GM21737 (cell line): ENCODE results near the gene ITCH.

Source experiments
- ATAC-seq: cut with Tn5 transposase; IDR thresholded peaks from one replicate; pipeline ENCODE4 v1.9.1; 2021; ENCODE audit warnings: mild to moderate bottlenecking, moderate library complexity; ENCODE audit not compliant: unreplicated experiment

Gene ITCH

DNA sequence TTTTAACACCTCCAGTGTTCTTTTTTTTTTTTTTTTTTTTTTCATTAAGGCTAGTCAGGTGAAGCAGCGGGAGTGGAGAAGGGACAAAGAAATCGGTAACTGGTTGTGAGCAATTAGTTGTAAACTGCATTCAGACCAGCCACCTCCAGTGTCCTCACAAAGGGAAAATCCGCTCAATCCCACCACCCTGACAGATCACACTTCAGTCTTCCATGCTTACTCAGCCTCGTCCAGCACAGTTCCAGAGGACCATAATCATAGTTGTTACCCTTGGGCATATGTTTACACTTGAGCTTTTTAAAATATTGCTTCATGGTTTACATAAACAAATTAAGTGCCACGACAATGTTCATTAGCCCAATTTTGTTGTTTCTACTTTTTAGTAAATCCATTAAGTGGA lies 163.4 kb downstream of the ITCH start:
- ATAC-seq, result no peak

DNA sequence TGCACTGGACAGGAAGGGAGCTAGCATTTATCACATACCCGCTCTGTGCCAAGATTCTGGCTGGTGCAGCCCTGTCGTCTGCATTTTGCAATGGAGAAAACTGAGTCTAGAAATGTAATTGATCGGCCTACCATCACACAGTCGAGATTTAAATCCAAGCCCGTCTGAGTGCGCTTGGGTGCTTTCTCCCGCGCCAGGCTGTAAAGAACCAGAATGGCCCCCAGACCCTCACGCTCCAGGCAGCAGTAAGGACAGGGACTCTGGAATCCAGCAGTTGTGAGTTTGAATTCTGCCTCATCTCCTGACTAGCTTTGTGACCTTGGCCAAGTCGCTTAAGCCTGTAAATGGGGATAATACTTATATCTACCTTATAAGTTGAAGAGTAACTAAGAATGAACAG lies 163.9 kb downstream of the ITCH start:
- no peak for ATAC-seq

DNA sequence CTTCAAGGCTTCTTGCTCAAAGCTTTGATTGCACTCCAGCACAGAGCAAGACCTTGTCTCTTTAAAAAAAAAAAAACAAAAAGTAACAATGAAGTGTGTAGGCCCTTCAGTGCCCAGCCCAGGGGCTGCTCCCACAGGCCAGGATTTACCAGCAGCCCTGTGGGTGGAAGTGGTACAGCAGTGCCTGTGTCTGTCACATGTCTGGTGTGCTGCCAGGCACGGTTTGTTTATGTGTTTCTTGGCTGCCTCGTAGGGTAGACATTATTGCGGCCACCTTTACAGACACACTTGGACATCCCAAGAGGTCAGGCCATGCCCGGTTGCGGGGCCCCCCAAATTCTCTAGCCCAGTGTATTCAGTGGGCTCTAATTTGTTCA lies 165.8 kb downstream of the ITCH start:
- no peak for ATAC-seq

- no peak for ATAC-seq
Measured at GRCh38 chr20:34529742-34530141, 166.7 kb downstream of the ITCH start.

DNA sequence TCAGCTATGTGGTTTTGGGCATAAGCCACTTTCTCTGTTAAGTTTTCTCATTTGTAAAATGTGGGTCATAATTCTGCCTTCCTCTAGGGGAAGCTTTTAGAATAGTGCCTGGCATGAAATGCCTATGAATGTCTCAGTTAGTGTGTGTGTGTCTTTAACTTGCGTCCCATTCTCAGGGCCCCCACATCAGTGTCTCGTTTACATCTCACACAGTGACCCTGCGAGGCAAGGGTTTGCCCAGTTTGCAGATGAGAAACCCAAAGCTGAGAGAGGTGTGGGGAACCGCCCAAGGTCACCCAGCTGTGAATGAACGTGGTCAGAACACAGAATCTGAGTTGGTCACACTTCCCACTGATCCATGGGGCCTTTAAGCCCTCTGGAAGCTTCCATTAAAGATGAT lies 167.3 kb downstream of the ITCH start:
- no peak for ATAC-seq

GRCh38 chr20:34531608-34532265 lies 168.7 kb downstream of the ITCH start:
- ATAC-seq, result no peak

- no peak for ATAC-seq
Measured at GRCh38 chr20:34532320-34532719, 169.2 kb downstream of the ITCH start.

DNA sequence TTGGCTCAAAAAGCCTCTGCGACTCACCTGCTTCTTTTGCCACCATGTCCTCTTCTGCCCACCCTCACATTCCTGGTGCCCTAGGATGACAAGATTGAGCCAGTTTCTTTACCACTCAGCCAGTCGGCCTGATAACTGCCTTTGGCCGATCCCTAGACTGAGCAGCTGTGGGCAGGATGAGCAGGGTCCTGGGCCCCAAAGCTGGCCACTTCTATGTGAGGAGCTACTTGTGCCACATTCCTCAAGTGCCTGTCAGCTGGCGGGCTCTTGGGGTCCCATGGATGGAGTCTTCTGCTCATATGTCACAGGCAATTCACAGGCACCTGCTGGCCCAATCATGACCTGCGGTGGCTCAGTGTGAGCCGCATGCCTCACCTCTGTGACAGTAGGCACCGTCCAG lies 169.7 kb downstream of the ITCH start:
- no peak for ATAC-seq

DNA sequence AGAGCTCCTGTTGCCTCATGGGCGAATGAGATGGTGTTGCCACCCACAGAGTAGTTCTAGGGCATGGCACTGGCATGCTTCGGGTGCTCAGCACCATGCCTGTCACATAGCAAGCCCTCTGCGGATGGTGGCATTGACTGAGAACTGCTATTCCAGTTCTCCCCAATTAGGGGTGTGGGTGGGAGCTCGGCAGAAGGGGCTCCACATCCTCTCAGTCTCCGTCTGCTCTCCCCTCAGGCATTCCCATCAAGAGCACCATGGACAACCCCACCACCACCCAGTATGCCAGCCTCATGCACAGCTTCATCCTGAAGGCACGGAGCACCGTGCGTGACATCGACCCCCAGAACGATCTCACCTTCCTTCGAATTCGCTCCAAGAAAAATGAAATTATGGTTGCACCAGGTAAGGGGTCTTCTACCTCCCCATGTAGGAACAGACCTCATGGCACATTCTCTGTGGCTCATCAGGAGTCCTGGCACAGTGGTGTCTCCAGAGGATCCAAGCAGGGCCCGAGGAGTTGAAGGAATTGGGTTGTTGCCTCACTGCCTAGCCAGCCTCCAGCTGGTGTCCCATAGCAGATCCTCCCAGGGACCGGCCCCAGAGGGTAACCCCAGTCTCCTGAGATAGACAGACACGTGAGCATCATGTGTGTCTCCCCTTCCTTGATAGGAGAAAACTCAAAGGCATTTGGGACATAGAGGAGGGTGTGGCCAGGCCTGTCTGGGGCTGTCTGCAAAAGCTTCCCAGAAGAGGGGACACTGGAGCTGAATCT lies 171.5 kb downstream of the ITCH start:
- ATAC-seq, result no peak

GRCh38 chr20:34535301-34535840 lies 172.3 kb downstream of the ITCH start:
- no peak for ATAC-seq

DNA sequence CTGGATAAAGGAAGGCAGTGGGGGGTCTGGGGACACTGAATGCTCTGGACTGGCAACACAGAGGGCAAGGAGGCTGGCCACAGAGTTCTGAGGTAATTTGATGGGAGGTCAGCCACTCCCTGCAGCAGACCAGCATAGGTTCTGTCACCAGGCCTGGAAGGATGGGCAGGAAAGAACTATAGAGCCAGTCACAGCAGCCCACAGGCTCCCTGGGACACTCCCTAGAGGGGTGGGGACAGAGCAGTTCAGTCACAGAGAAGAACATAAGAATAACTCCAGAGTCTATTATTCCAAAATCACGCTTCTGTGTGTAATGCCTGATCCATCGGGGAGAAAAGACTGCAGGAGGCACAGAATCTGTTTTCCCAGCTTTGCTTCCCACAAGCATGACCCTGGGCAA lies 172.8 kb downstream of the ITCH start:
- no peak for ATAC-seq

DNA sequence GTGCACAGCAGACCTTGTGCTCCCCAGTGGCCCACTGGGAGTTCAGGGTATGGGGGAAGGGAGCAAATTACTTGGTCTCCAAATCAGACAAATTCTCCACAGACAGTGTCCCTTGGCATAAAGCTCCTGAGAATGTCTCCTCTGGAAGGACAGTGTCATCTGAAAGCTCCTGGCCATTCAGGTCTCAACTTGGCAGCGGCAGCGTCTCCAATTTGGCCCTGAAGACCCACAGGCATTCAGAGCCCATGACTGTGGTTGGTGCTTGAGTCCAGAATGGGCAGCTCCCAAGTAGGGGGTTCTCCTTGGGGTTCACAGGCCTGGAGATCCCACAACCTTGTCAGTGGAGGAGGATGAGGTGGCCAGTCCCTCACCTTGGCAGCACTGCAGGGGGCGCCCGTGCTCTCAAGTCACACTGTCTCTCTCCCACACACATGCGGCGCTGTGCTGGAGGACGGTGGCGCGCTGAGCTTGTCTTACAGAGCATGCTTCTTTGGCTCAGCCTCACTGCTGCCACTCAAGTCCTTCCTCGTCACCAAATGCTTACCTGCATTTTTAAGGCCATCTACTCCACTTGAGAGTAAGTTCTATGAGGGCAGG lies 173.8 kb downstream of the ITCH start:
- no peak for ATAC-seq

DNA sequence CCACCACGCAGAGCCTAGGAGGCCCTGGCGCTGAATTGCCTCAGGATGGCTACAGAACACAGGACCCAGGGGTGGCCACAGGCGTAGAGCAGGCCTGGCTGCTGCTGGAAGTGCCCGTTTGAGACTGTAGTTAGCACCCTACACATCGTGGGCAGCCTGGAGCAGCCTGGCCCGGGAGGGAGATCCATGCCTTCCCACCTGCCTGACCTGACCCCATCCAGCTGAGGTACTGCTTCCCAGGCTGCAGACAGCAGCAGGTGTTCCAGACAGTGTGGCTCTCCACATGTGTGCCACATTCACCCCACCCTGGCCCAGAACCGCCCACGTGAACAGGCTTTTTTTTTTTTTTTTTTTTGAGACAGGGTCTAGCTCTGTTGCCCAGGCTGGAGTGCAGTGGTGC lies 174.6 kb downstream of the ITCH start:
- no peak for ATAC-seq

GRCh38 chr20:34538671-34539123 lies 175.6 kb downstream of the ITCH start:
- no peak for ATAC-seq

DNA sequence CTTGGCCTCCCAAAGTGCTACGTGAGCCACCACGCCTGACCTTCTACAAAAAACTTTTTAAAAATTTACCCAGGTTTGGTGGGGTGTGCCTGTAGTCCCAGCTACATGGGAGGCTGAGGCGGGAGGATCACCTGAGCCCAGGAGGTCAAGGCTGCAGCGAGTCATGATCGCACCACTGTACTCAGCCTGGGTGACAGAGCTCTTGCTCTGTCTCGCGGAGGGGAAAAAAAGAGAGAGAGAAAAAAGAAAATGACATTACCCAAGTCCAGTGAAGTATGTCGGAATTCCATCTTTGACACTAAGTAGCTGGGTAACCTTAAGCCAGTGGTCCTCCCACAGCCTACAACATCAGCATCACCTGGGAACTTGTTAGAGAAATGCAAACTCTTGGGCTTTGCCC lies 176.7 kb downstream of the ITCH start:
- no peak for ATAC-seq

GRCh38 chr20:34540596-34541263 lies 177.7 kb downstream of the ITCH start:
- ATAC-seq, result no peak

DNA sequence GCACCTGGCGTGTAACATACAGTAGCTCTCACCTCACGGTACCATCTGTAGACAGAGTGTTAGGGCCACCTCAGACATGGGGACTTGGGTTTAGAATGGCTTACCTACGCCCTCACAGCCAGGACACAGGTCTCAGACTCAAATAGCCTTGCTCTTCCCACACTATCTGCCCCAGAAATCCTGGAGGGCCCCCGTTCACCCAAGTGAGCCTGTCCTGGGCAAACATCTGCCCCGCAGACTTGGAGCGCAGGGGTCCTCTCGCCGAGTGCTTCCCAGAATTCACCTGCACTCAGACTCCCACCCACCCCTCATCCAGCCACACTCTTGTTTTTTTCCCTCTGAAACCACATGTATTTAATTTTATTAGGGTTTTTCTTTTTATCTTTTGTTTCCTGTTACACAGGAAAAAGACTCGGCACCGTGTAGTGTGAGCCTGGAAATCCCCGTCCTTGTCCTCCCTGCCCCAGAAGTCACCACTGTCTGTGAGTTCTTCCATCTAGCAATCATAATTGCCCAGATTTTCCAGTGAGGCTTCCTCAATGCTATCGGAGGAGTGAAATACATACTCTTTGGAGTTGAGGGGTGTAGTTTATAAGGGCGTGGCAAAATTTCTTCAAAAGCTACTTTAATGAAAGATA lies 178.3 kb downstream of the ITCH start:
- no peak for ATAC-seq

DNA sequence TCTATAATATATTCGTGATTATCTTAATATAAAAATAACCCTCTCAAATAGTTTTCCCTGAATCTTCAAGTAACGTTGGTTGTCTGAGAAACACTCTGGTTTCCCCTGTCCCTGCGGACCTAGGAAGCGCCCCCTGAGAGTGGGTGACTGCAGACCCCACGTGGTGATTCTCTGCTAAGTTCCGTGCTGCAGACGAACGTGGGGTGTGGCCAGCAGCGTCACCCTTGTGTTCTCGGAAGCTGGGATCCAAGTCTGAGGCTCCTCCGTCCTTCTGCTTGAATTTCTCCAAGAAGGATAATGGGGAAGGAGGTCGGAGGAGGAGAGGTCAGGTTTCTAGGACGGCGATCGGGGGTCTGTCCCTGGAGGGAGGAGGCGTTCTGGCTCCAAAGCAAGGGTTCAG lies 178.8 kb downstream of the ITCH start:
- ATAC-seq, result no peak

DNA sequence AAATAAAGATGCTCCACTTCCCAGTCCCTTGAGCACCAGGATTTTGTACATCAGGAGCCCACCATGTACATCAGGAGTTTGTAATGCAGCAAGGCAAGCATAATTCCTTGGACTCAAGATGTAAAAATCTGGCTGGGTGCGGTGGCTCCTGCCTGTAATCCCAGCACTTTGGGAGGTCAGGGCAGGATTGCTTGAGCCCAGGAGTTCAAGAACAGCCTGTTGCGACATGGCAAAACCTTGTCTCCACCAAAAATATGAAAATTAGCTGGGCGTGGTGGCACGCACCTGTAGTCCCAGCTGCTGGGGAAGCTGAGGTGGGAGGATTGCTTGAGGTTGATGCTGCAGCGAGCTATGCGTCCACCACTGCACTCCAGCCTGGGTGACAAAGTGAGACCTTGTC lies 179.4 kb downstream of the ITCH start:
- ATAC-seq, result no peak

GRCh38 chr20:34543463-34544056 lies 180.5 kb downstream of the ITCH start:
- no peak for ATAC-seq
